Upper lobe of left lung (tissue), 4 donors: ENCODE results near the gene CCIN.

Experiments
- EP300 ChIP-seq, 4 donors: sonication (generic); formaldehyde crosslinking; IDR thresholded peaks; one replicate each; pipeline ENCODE4 v1.5.1; 2017; ENCODE audit warnings: antibody characterized with exemption in 4 of 4, control low read depth in 2 of 4
- POLR2AphosphoS5 ChIP-seq, 2 donors: sonication (generic); formaldehyde crosslinking; IDR thresholded peaks; one replicate each; pipeline ENCODE4 v1.5.1; 2017; ENCODE audit warnings: antibody characterized with exemption in 2 of 2
- TF ChIP-seq, protein P1 (sequence below), 6 experiments: fragments of 450-650 bp in 4 of 6; fragments of 200-600 bp in 2 of 6; sonication (generic) in 2 of 6; IDR thresholded peaks; one replicate each; pipeline ENCODE4 v1.5.1; 2016 to 2019; ENCODE audit warnings: antibody characterized with exemption in 6 of 6

DNA sequence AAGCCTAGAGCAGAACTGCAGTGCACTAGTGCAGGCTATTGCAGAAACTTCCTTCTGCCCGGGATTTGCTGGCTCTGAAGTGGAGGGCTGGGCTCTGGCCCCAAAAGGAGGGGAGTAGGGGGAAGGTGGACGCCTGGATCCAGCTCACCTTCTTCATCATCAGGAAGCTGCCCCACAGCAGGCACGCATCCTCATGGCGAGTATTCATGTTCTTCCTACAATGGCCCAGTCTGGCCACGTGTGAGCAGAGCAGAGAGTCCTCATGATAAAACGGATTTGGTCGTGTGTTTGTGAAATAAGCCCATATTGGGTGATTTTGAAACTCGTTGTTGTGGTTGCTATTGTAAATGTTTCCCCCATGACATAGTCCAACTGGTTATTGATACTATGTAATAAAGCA, 40.8 kb upstream of the CCIN start:
- TF ChIP-seq EP300 (IDR thresholded peaks at IDR 0.05): no peak
- TF ChIP-seq, protein P1, sequence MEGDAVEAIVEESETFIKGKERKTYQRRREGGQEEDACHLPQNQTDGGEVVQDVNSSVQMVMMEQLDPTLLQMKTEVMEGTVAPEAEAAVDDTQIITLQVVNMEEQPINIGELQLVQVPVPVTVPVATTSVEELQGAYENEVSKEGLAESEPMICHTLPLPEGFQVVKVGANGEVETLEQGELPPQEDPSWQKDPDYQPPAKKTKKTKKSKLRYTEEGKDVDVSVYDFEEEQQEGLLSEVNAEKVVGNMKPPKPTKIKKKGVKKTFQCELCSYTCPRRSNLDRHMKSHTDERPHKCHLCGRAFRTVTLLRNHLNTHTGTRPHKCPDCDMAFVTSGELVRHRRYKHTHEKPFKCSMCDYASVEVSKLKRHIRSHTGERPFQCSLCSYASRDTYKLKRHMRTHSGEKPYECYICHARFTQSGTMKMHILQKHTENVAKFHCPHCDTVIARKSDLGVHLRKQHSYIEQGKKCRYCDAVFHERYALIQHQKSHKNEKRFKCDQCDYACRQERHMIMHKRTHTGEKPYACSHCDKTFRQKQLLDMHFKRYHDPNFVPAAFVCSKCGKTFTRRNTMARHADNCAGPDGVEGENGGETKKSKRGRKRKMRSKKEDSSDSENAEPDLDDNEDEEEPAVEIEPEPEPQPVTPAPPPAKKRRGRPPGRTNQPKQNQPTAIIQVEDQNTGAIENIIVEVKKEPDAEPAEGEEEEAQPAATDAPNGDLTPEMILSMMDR (IDR thresholded peaks at IDR 0.05): no peak
- TF ChIP-seq POLR2AphosphoS5 (IDR thresholded peaks at IDR 0.05): no peak
